Heart left ventricle (tissue), 13 donors: ENCODE measurements around the gene DDX51.
"Not testable (repeated sequence)": the region's sequence is repeated elsewhere in the genome, so short reads cannot be mapped to it uniquely, and the experiment has no call there.

Source experiments
- CTCF ChIP-seq, 12 donors: fragments of 200-600 bp; sonication (generic) in 4 of 12; IDR thresholded peaks; one replicate each; pipeline versions ENCODE4 v1.5.0 to v1.8.0; 2018 to 2022; ENCODE audit warnings: antibody characterized with exemption in 12 of 12, mild to moderate bottlenecking in 5 of 12
- POLR2A ChIP-seq, 2 donors: fragments of 450-650 bp; IDR thresholded peaks; one replicate each; pipeline ENCODE4 v1.6.1; 2017; ENCODE audit warnings: antibody characterized with exemption in 2 of 2, mild to moderate bottlenecking in 2 of 2, moderate library complexity in 2 of 2
- donor health status: ischemic (EF 13 %, LVEDD 7.1; RV severe dilation, severe dysfunction).
- donor health status: DM: no; HTN: yes; CAD: no.
- donor health status: DM: no; HTN: no; CAD: no.
- donor health status: ischemic (EF 25% LVEDD 6.9; RV normal size, moderate dysfunction).
- donor health status: ischemic (EF 25% LVEDD 5.7; RV mildly dilated, moderate dysfunction).
- donor health status: ischemic (EF 35%, LVEDD 5.7; RV mildly dilated, moderate dysfunction).
- donor health status: nonischemic (EF 11% LVEDD 7.7; RV severe dilation, severe dysfunction).
- donor health status: DM: yes; HTN: yes; CAD: no.
- donor health status: PGD.
- donor health status: ischemic (EF 29% LVEDD 5.4; RV normal size, mild dysfunction).
- donor health status: nonischemic (EF 23%, LVEDD 6.1; RV moderate dilation, normal function).

- TF ChIP-seq CTCF, POLR2A (IDR thresholded peaks at IDR 0.05): not testable (repeated sequence)
Observed at GRCh38 chr12:132149526-132149925, 5.4 kb upstream of the DDX51 start.
